Ramos (cell line): ENCODE data around the gene PRAME.
"Not testable (repeated sequence)": the region's sequence is repeated elsewhere in the genome, so short reads cannot be mapped to it uniquely, and the experiment has no call there.

ENCODE experiments used
- in situ Hi-C: fragments of 300-500 bp; cut with MboI; formaldehyde crosslinking; loops from one replicate; pipeline ENCODE4 v1.14.3; 2022; ENCODE audit warnings: low sequenced_read_pairs; ENCODE audit not compliant: unreplicated experiment

The PRAME gene

DNA sequence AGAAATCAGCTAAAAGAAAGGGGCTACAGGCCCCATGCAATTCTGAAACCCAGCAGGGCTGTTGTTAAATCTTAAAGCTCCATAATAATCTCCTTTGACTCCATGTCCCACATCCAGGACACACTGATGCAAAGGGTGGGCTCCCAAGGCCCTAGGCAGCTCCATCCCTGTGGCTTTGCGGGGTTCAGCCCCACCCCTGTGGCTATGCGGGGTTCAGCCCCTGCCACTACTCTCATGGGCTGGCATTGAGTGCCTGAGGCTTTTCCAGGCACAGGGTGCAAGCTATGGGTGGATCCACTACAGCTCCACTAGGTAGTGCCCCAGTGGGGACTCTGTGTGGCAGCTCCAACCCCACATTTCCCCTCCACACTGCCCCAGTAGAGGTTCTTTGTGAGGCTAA is 30.3 kb downstream of the PRAME start:
- in situ Hi-C loops = no loop called here

DNA sequence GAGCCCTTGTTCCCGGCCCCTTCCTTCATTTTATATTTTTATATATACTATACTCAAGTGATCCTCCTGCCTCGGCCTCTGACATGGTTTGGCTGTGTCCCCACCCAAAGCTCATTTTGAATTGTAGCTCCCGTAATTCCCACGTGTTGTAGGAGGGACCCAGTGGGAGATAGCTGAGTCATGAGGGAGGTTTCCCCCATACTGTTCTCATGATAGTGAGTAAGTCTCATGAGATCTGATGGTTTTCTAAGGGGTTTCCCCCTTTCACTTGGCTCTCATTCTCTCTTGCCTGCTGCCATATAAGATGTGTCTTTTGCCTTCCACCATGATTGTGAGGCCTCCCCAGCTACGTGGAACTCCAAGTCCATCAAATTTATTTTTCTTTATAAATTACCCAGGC is 31.8 kb downstream of the PRAME start:
- in situ Hi-C loops = no loop called here

DNA sequence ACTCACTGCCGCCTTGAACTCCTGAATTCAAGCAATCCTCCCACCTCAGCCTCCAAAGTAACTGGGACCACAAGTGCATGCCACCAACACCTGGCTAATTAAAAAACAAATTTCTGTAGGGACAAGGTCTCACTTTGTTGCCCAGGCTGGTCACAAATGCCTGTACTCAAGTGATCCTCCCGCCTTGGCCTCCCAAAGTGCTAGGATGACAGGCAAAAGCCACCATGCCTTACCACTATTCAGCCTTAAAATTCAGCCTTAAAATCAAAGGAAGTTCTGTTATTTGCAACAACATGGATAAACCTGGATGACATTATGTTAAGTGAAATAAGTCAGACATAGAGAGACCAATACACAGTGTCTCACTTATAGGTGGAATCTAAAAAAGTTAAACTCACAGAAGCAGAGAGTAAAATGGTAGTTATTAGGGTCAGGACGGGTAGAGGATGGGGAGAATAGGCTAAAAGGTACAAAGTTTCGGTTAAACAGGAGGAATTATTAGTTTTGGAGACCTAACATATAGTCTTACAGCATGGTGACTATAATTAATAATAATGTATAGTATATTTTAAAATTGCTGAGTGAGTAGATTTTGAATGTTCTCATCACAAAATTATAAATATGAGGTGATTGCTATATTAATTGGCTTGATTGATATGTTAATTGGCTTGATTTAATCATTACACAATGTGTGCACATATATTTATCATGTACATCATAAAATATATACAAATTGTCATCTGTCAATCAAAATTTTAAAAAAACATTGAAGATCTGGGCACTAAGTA is 32.7 kb downstream of the PRAME start:
- in situ Hi-C loops = no loop called here

DNA sequence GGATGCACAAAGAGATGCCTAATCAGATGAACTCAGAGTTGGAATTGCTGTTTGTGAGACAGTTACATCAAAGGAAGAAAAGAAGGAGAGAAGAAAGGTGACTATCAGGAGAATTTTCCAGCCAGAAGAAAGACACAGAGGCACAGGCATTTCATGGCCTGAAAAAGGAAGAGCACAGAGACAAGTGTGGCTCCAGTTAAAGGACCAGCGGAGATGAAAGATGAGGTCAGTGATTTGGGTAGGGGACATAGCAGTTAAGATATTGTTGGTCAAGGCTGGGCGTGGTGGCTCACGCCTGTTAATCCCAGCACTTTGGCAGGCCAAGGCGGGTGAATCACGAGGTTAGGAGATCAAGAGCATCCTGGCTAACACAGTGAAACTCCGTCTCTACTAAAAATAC is 35.6 kb downstream of the PRAME start:
- in situ Hi-C loops = no loop called here

DNA sequence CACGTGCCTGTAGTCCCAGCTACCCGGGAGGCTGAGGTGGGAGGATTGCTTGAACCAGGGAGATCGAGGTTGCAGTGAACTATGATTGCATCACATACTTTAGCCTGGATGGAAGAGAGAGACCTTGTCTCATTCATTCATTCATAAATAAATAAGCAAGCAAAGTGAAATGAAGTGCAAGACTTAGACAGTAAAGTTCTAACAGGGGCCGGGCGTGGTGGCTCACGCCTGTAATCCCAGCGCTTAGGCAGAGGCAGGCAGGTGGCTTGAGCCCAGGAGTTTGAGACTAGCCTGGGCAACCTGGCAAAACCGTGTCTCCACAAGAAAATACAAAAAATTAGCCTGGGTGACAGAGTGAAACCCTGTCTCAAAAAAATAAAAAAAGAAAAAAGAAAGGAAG is 37.4 kb downstream of the PRAME start:
- in situ Hi-C loops = no loop called here

DNA sequence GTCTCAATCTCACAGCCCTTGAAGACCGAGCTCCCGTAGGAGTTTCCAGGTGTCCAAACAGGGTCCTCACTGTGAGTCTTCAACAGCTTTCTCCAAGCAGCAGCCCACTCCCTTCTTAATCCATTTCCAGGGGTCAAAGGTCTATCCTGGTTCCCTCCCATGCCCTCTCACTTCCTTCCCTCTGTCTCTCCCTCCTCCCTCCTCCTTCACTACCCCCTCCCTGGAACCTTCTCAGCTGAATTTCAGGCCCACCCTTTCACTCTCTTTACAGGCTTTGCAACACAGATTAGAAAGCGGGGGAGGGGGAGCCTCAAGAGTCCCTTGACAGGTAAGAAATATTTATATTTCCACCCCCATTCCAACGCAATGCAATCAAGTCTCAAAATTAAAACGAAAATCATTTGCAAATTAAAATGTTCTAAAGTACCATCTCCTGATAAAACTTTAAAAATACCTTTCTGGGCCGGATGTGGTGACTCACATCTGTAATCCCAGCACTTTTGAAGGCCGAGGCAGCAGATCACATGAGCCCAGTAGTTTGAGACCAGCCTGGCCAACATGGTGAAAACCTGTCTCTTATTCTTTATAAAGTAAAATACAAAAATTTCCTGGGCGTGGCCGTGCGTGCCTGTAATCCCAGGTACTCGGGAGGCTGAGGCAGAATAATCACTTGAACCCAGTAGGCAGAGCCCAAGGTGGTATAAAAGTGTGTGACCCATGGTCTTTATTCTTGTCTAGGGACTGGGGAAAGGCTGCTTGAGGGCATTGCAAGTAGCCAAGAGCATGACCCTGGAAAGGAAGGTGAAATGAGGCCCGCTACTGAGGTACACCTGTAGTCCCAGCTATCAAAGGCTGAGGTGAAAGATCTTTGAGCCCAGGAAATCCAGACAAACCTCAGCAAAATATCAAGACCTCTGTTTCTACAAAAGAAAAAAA is 38.1 kb downstream of the PRAME start:
- in situ Hi-C loops = no loop called here

DNA sequence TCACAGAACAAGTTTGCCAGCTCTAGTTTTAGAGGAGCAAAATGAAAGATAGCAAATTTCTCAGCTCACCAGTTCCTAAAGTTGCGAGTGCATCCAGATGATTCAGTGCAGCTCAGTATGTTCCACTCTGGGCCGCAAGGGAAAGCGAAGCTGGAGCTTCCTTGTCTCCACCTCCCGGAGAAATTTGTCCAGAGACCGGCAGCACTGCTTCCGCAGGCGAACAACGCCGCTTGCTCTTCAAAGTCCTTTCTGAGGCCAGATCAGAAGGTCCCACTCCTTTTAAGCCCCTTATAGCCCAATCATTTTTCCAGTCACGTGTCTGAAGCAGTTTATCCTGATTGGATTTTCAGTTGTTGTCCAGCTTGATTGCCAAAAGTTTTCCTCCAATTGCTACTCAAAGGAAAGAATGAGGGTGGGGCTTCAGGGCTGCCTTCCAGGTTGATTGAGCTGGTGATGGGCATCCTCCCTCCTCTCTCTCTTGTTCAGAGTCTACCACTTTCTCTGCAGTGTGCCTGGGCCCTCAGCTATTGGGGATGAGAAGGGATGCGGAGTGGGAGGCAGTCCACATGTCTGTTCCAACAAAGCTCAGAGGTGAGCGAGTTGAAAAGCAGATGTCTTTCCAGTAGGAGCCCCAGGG is 38.9 kb downstream of the PRAME start, which contains the start of gene ZNF280A:
Gene ZNF280A, minus strand, starts transcription at position 251 of the 637 bp plus-strand sequence. CDS start 4,640 bp downstream, outside the sequence.
- in situ Hi-C loops = no loop called here

DNA sequence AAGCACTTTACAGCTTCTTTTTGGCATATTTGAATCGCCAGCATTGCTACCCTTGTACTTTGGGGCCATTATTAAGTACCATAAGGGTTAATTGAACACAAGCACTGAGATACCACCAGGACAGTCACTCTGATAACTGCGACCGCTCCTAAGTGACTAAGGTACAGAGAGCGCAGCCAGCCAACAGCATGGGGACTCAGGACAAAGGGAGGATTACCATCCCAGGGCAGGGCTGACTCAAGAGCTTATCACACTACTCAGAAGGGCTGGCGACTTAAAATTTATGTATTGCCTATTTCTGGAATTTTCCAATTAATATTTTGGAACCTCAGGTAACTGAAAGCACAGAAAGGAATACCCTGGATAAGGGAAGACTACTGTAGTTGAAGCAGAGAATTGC is 39.5 kb downstream of the PRAME start:
- in situ Hi-C loops = no loop called here

DNA sequence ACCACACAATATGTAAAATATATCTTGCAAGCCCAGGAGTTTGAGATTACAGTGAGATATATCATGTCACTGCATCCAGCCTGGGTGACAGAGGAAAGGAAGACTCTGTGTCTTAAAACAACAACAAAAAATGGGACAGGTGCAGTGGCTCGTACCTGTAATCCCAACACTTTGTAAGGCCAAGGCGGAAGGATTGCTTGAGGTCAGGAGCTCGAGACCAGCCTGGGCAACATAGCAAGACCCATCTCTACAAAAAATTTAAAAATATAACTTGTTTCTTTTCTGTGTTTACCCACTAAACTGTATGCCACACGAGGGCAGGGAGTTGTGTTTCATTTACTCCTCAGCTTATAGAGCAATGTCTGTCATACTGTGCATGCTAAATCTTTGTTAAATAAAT is 42.1 kb downstream of the PRAME start:
- in situ Hi-C loops = no loop called here

DNA sequence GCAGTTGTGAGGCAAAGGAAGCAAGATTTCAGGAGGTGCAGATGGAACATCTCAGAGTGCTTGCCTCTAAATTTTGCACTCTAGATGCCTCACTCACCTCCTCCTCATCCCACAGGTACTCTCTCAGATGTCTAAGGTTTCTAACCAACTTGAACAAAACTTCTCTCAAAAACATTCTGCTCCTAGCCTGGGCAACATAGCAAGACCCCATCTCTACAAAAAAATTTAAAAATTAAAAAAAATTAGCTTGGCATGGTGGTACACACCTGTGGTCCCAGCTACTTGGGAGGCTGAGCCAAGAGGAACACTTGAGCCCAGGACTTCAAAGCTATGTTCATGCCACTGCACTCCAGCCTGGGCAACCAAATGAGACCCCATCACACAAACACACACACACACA is 43.2 kb downstream of the PRAME start:
- in situ Hi-C loops = no loop called here

DNA sequence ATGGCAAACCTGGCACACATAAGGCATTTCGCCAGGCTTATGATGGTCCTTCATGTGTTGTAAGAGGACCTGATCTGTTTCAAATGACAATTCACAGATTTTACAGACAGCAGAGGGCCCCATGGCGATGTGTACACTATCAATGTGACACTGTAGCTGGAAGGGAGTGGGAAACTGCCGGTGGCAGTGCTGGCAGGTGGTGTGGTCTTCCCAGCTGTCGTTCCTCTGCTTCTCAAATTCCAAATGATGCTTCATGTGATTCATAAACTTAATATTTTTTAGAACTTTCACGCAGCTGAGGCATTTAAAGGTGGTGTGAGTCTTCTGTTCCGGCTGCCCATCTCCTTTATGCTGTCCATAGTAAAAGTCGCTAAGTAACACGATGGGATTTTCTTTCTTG is 44.6 kb downstream of the PRAME start:
- in situ Hi-C loops = not testable (repeated sequence)

DNA sequence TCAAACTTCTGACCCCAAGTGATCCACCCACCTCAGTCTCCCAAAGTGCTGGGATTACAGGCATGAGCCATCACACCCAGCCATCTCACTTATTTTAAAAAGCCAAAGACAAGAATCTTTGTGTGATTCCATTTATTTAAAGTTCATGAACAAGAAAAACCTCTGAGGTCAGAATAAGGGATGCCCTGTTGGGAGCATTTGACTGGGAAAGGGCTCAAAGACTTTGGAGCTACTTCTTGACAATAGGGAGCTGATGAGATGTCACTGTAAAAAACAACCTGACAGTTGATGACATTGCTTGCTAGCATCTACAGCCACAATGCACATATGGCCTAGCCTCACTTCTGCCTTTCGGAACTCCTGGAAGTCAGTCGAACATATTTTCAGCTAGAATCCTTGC is 45.4 kb downstream of the PRAME start:
- in situ Hi-C loops = no loop called here

DNA sequence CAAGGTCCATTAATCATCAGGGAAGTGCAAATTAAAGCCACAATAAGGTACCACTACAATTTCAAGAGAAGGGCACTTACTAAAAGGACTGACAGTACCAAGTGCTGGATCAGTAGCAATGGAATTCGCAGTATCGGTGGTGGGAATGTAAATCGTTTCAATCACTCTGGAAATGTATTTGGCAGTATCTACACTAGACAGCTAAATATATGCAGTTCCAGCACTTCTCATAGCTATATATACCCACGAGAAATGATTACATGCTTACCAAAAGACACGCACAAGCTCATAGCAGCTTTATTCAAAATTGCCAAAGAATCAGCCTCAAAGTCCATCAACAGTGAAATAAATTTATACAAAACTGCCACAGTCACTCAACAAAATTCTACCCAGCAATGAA is 46.1 kb downstream of the PRAME start:
- in situ Hi-C loops = no loop called here

DNA sequence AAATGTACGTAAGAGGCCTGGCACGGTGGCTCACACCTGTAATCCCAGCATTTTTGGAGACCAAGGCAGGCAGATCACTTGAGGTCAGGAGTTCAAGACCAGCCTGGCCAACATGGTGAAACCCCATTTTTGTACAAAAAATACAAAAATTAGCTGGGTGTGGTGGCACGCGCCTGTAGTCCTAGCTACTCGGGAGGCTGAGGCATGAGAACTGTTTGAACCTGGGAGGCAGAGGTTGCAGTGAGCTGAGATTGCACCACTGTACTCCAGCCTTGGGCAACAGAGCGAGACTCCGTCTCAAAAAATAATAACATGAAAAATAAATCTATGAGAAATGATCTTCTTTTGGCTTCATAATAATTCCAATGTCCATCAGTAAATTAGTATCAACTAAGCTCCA is 48.2 kb downstream of the PRAME start:
- in situ Hi-C loops = not testable (repeated sequence)

DNA sequence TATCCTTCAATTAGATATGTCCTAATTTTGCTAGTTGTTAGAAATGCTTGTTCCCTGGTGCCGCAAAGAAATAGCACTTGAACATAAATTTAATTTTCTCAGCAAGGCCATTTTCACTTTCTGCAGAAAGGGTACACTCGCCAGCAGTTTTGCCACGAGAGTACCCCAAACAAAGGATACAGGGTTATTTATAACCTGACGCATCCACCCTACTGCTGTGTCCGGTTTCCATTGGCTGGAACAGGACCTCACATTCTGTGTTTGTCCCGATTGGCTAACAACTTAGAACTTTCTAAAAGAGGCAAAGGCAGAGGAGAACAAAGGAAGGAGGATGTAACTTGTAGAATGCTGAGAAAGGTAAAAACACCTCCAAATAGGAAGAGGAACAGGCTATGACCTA is 49.2 kb downstream of the PRAME start:
- in situ Hi-C loops = not testable (repeated sequence)

DNA sequence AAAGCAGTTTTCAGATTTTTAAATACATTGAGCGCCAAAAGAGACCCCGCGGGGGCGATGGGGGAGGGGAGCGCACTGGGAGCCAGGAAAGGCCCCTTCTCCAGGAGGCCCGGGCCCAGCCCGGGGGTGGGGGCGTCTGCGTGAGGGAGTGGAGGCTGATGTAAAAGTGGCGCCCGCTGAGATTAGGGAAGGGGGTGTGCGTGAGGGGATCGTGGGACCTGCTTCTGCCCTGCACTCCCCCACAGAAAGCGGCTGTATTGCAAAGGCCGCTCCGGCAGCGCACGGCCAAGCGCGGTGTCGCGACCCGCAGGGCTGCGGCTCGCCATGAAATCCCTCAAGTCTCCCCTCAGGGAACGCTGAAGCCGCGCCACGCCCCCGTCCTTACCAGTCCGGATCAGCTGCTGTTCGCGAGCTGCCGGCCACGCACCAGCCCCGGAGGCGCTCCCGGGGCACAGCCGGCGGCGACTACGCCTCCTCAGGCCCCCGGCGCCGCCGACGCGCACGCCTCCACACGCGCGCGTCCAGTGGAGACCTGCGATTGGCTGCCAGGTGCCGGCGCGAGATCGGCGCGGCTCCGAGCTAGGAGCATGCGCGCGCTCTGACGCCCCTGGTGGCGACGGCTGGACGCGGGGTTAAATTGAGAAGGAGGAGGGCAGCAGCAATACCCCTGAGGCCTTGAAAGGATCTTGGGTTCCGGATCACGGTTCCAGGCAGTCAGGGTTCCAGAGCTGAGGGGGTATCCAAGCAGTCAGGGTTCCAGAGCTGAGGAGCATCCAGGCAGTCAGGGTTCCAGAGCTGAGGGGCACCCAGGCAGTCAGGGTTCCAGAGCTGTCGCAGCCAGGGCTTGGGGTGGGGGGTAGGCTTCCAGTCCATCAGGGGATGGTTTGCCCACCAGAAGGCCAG is 50.5 kb downstream of the PRAME start, which contains the start of gene ZNF280B:
Gene ZNF280B, minus strand, starts transcription at position 469 of the 903 bp plus-strand sequence. CDS start 19,344 bp downstream, outside the sequence.
- in situ Hi-C loops = no loop called here

DNA sequence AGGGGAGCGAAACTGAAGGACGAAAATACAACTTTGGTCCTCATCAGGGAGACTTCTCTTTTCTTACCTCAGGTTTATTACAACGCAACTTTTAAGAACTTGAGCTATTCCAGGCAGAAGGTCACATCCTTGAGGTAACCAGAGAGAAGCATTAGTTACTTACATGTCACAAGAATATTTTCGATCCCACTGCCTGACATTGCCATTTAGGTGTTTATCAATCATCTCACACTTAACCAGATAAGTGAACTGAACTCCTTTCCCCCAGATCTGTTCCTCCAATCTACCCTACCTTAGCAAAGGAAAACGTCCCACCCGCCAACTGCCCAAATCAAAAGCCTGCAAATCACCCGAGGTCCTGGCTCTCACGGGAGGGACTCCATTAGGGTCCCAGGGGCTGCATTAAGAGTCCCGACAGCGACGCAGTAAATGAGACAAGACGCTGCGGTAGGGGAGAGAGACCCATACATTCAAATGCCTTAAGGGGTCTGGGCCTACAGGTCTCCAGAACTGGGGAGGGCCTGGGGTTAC is 51.3 kb downstream of the PRAME start:
- in situ Hi-C loops = no loop called here

DNA sequence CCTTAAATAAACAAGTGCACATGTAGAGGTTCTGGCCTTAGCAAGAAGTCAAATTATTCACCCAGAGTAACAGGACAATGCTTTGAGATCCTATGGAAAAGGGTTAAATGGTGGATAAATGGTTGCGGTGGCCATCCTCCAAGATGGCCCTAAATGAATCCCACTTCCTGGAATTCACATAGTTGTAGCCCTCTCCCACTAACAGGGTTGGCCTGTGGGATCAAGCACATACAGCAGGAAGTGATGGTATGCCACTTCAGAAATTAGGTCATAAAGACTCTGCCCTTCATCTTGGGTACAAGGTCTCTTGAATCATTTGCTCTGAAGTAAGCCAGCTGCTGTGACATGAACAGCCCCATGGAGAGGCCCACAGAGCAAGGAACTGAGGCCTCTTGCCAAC is 52.3 kb downstream of the PRAME start:
- in situ Hi-C loops = no loop called here

DNA sequence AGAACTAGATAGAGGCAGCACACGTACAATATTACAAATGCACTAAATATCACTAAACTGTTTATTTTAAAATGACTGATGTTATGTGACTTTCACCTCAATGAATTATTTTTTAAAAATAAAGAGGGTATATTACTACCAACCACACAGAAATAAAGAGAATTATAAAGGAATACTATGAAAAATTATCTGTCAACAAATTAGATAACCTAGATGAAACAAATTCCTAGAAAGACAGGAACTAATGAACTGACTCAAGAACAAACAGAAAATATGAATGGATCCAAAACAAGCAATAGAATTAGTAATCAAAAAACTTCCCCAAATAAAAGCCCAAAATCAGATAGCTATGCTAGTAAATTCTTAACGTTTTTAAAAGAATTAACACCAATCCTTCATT is 60.8 kb downstream of the PRAME start:
- in situ Hi-C loops = no loop called here
